Gastroesophageal sphincter (tissue), 3 donors: ENCODE measurements around the gene RBM19.

Source experiments
- CTCF ChIP-seq, 4 experiments: fragments of 200-600 bp in 2 of 4; fragments of 450-650 bp in 2 of 4; sonication (generic) in 1 of 4; IDR thresholded peaks; one replicate each; pipeline ENCODE4 v1.5.1; 2017 to 2019; ENCODE audit warnings: antibody characterized with exemption in 4 of 4, mild to moderate bottlenecking in 2 of 4, moderate library complexity in 2 of 4
- EP300 ChIP-seq: sonication (generic); formaldehyde crosslinking; IDR thresholded peaks from one replicate; pipeline ENCODE4 v1.6.1; 2017; ENCODE audit warnings: antibody characterized with exemption, mild to moderate bottlenecking
- POLR2A ChIP-seq, 2 donors: fragments of 450-650 bp; IDR thresholded peaks; one replicate each; pipeline ENCODE4 v1.6.1; 2017; ENCODE audit warnings: antibody characterized with exemption in 2 of 2, mild to moderate bottlenecking in 2 of 2, moderate library complexity in 1 of 2
- POLR2AphosphoS5 ChIP-seq: sonication (generic); formaldehyde crosslinking; IDR thresholded peaks from one replicate; pipeline ENCODE4 v1.6.1; 2017; ENCODE audit warnings: antibody characterized with exemption

- no peak for TF ChIP-seq CTCF (IDR thresholded peaks at IDR 0.05)
- no peak for TF ChIP-seq POLR2AphosphoS5
- TF ChIP-seq POLR2A (IDR thresholded peaks at IDR 0.05): no peak
- no peak for TF ChIP-seq EP300
These were observed 72.9 kb downstream of the RBM19 start for GRCh38 chr12:113893221-113893620.
